Measurements from ENCODE around the gene MAN1C1. TPM values are rescaled to one million over a fixed set of nuclear protein-coding genes. Genes with fewer than 3 reads are reported as not detected.

MAN1C1 gene
- total RNA-seq: 0.85 and 4.0 TPM in 2 replicates
- 1.5 and 1.7 TPM in 2 replicates for polyA plus RNA-seq
- polyA plus RNA-seq (2011; cell fraction: cytosol; rRNA removed): 0.63 and 1.2 TPM in 2 replicates
- polyA plus RNA-seq (2011; cell fraction: nucleus; rRNA removed): 1.1 and 1.4 TPM in 2 replicates
- 0.50 and 0.63 TPM in 2 replicates for polyA plus RNA-seq (2012)
- polyA minus RNA-seq: 1.3 and 2.0 TPM in 2 replicates
- not detected for polyA minus RNA-seq (2011; cell fraction: cytosol; rRNA and poly(A)+ RNA removed)
- 0.14 and 1.3 TPM in 2 replicates for polyA minus RNA-seq (2011; cell fraction: nucleus; rRNA and poly(A)+ RNA removed)
- percentile 38 among the genes with signal in this experiment for Bru-seq, nascent RNA
- BruChase-seq, experiment 1, labeled RNA remaining after a 6-hour chase: percentile 23 among the genes with signal in this experiment
- percentile 22 among the genes with signal in this experiment for BruChase-seq, experiment 2, labeled RNA remaining after a 2-hour chase
- long read RNA-seq, full-length matches to known transcripts: 2 of 4 reads
- long read RNA-seq, partial matches to known transcripts: 1 of 4 reads
- long read RNA-seq, other reads (novel, unspliced or antisense): 1 of 4 reads

DNA sequence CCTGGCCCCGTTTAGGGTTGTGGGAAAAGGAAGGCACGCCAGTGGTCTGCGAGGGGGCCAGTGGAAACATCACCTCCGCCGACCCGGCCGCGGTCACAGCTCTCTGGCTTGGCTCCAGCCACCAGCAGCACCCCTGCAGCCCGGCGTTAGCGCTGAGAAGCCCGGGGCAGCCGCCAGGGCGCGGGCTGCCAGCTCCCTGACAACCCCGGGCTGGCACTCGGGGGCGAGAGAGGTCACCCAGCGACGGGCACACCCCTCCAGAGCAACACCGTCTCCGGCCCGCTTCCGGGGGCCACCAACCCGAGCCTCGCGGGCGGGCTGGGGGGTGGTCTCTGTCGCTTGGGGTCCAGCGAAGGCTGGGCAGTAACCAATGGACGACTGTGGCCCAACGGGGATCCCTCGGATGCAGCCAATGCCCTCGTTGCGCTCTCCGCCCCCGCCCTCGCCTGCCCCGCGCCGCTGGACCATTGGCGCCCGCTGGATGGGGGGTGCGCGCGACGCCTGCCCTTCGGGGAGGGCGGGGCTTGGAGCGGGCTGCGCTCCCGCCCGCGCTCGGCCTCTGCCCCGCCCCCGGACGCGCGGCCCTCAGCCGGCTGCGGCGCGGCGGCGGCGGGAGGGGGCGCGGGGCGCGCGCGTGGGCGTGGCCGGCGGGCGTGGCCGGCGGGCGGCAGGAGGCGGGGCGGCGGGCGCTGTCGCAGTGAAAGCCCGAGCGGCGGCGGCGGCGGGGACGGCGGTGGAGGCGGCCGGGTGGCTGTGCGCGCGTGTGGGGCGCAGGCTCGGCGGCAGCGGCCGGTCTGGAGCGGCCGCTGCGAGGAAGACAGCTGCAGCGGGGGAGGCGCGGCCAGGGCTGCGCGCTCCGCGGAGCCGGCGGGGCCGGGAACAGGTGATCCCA, at the start of gene MAN1C1:
Gene MAN1C1, plus strand, starts transcription at position 697 of the 892 bp plus-strand sequence. CDS start 1,007 bp downstream, outside the sequence.
- H3K4me3 ChIP-seq (replicated peaks in 1 of 3; ENCODE audit: insufficient read depth in 1 of 3, low read depth in 1 of 3, low read length in 3 of 3): peak within 1 kb of the TSS; percentile 37 to 57 (median 39)
- peak within 1 kb of the TSS; percentile 52 for H3K4me2 ChIP-seq (ENCODE audit: insufficient read depth, low read length)
- H2AFZ ChIP-seq (ENCODE audit: low read depth, low read length): peak within 1 kb of the TSS; percentile 95
- ChIA-PET CTCF (interaction anchor here (0.6 to 2.0 kb wide), 3 partner anchors 99 to 194 kb away, joined by 3 to 7 read pairs (median 3); partner anchors contain the start of gene SELENON), POLR2A (no interaction called here)
- intact Hi-C loops (cut with micrococcal nuclease): loop anchor here (1.0 to 2.0 kb wide), 2 partner anchors 74 to 182 kb away; partner anchors contain the start of gene LDLRAP1
- BruUV-seq (replicated peaks): no TSS peak
- H4K20me1 ChIP-seq (replicated peaks; ENCODE audit: control insufficient read depth, extremely low read depth, insufficient read depth, low read length): no peaks in the 10 kb centered on the region
- FAIRE-seq: peak; percentile 77
- no peaks in the 10 kb centered on the region for H3K9me3 ChIP-seq (replicated peaks; ENCODE audit: control insufficient read depth, insufficient read depth, low read length)
- dilution Hi-C loops (cut with MboI; ENCODE audit: extremely low pct_ligation_motif_present, low sequenced_read_pairs): no loop called here
- TF ChIP-seq FOS (IDR thresholded peaks at IDR 0.05; ENCODE audit: borderline replicate concordance, insufficient read depth, low read length): no peak
- TF ChIP-seq, protein P1, sequence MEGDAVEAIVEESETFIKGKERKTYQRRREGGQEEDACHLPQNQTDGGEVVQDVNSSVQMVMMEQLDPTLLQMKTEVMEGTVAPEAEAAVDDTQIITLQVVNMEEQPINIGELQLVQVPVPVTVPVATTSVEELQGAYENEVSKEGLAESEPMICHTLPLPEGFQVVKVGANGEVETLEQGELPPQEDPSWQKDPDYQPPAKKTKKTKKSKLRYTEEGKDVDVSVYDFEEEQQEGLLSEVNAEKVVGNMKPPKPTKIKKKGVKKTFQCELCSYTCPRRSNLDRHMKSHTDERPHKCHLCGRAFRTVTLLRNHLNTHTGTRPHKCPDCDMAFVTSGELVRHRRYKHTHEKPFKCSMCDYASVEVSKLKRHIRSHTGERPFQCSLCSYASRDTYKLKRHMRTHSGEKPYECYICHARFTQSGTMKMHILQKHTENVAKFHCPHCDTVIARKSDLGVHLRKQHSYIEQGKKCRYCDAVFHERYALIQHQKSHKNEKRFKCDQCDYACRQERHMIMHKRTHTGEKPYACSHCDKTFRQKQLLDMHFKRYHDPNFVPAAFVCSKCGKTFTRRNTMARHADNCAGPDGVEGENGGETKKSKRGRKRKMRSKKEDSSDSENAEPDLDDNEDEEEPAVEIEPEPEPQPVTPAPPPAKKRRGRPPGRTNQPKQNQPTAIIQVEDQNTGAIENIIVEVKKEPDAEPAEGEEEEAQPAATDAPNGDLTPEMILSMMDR (IDR thresholded peaks at IDR 0.05; ENCODE audit: extremely low read depth in 1 of 2, insufficient read depth in 1 of 2, low read depth in 1 of 2, low read length in 2 of 2): peak; percentile 26 to 65
- DNase-seq (ENCODE audit: low read depth, low spot score): peak; percentile 80
- no peak within 1 kb of the TSS for H3K27ac ChIP-seq (ENCODE audit: insufficient read depth, low read depth, low read length)
- H3K9ac ChIP-seq (replicated peaks; ENCODE audit: extremely low read depth, insufficient read depth, low read length): no peak within 1 kb of the TSS
- no peaks in the 10 kb centered on the region for H3K9me1 ChIP-seq (replicated peaks; ENCODE audit: control insufficient read depth, extremely low read depth, insufficient read depth, low read length)
- no peaks in the 10 kb centered on the region for H3K79me2 ChIP-seq (ENCODE audit: control insufficient read depth, insufficient read depth, low read length)
- no peaks in the 10 kb centered on the region for H3K36me3 ChIP-seq (ENCODE audit: control insufficient read depth in 2 of 2, extremely low read depth in 1 of 2, insufficient read depth in 2 of 2, low read length in 2 of 2)
- peaks cover 53 to 56% of the 10 kb centered on the region in 2 experiments for H3K27me3 ChIP-seq (ENCODE audit: control insufficient read depth in 2 of 2, insufficient read depth in 2 of 2, low read length in 2 of 2)
- H3K4me1 ChIP-seq (ENCODE audit: control insufficient read depth, extremely low read depth, insufficient read depth, low read length): peaks cover 7% of the 10 kb centered on the region

All from endothelial cell of umbilical vein (primary cell).